Posterior vena cava (tissue), 2 donors: ENCODE measurements around the gene COBL. TPM values are rescaled to one million over a fixed set of nuclear protein-coding genes. Genes with fewer than 3 reads are reported as not detected.

ENCODE experiments used
- DNase-seq: peaks from one replicate; pipeline ENCODE4 v3.0.0-alpha.2; 2020; ENCODE audit warnings: low spot score
- intact Hi-C, 2 donors: fragments of 100-400 bp; cut with DNase I; formaldehyde crosslinking; loops; one replicate each; pipeline versions ENCODE4 v1.14.1 to v1.14.2; 2022 to 2023
- total RNA-seq, 2 donors: library from RNA; stranded (reverse); fragmentation: NEBNext Ultra II Directional; extraction: Animal tissue kit (Norgen Biotek cat#: 25700); gene quantifications; one replicate each; pipeline ENCODE4 v1.2.1, GENCODE V29; 2021
- donor health status: DM: yes; HTN: yes; CAD: no.
- donor health status: DM: yes; HTN: yes; CAD: no.

COBL gene
- total RNA-seq, 2 donors from 2014 or later: 0.46 to 0.67 TPM

DNA sequence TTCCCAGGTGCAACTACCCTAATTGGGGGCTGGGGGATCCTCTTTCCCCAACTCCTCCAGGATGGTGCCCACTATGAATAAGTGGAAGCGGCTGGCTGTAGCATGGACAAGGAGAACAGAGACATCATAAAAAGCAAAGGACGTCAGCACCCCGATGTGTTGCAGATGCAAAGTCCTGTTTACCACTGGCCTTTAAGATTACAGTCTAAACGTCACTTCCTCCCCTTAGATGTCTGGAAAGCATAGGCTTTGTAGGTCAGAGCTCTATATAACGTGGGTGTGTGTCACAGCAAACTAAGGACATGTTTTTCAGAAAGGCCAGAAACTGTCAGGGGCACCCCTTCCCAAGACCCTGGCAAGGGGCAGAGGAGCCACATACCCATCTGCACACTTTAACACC, 7.9 kb downstream of the COBL start:
- intact Hi-C loops: no loop called here
- DNase-seq: no peak

DNA sequence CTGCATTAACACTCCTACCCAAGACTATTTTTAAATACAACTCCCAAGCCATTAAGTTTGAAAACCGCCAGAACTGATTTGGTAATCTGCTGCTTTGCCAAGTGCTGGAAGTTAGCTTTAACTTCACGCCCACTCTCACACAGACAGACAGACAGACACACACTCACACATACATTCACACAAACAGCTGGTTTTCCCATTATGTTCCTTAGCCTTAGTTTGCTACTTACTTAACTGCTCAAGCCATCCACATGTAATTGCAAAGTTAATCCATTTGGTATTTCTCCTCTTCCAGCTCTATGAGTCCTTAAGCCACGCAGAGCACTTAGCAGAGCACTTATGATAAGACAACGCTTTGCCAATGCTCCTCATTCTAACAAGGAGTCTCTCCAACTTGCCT, 8.3 kb downstream of the COBL start:
- intact Hi-C loops: no loop called here
- DNase-seq: no peak

DNA sequence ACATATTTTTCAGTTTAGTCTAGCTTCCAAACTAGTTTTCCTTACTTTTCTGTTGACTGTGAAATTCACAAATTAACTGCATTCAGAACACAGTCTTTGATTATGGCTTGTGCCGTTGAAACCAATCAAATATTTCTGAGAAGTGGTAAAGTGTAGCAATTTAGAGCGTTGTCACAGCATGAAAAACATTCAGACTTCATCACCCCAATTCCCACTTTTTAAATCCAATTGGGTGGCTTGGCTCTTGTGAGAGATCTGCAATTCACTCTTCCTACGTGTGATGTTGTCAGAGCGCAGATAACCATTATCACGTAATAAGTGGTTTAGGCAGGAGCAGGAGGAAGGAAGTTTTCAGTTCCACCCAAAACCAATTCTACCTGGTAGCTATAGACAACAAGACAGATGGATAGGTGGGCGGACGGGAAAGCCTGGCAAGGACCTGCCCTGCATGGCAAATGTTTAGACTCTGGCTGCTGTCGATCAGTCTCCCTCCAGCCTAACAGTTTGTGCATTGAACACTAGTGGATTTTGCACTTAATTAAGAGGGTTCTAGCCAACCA, 8.9 kb downstream of the COBL start:
- no peak for DNase-seq
- intact Hi-C loops: no loop called here

DNA sequence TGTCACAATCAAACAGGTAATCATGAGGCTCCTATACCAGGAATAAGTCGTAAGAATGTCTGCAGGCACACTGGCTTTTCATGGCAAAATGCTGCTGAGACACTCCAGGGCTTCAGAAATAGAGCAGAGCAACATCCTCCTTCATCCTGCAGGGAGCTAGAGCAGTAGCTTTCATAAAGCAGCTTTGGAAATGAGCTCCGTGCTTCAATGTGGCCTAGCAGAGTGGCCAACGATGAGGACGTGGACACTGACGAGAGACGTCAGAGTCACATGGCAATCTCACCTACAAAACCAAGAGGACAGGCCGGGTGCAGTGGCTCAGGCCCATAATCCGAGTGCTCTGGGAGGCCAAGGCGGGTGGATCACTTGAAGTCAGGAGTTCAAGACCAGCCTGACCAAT, 9.8 kb downstream of the COBL start:
- no peak for DNase-seq
- intact Hi-C loops: no loop called here

DNA sequence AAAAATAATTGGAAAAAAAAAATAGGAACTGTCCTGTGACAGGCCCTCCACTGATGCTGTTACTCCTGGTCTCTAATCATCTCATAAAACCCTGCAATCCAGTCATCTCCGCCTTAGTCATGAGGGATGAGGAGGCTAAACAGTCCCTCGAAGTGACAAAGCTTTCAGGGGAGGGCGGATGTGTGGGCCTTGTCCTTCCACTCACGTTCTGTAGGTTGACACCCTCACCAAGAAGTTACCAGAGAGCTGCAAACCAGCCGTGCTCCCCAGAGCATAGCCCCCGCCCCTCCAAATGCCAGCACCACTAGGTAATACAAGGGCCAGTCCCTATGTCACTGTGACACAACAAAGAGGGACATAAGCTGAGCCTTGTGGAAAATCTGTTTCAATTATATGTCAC, 11.9 kb downstream of the COBL start:
- intact Hi-C loops: no loop called here
- no peak for DNase-seq

DNA sequence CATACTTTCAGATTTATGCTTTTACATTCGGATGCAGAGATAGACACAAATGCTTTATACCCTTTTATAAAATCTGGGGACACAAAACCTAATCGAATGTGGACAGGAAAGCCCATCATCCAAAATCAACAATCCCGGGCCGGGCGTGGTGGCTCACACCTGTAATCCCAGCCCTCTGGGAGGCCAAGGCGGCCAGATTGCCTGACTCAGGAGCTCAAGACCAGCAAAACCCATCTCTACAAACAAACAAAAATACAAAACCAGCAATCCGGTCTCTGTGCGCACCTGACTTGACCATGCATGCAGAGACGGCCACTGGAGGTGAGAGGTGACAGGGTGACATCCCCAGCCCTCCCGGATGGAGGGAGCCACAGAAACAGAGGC, 13.5 kb downstream of the COBL start:
- DNase-seq: no peak
- intact Hi-C loops: no loop called here

DNA sequence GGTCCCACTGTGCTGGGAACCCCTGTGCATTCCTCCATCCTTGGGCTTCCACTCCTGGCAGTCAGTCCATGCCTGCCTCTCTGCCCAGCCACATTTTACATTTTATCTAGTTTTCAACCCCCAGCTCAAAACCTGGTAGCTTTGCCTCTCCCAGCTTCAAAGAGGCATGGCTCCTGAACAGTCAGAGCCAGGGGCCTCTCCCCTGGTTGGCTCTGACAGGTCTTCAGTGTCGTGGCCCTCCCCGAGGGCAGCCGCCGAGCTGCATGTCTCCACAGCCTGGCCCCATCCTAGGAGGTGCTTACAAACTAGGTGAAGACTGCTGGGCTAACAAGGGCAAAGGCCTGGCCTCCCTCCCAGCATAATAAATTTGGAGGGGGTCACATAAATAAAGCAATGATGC, 14.8 kb downstream of the COBL start:
- DNase-seq: no peak
- intact Hi-C loops: no loop called here

DNA sequence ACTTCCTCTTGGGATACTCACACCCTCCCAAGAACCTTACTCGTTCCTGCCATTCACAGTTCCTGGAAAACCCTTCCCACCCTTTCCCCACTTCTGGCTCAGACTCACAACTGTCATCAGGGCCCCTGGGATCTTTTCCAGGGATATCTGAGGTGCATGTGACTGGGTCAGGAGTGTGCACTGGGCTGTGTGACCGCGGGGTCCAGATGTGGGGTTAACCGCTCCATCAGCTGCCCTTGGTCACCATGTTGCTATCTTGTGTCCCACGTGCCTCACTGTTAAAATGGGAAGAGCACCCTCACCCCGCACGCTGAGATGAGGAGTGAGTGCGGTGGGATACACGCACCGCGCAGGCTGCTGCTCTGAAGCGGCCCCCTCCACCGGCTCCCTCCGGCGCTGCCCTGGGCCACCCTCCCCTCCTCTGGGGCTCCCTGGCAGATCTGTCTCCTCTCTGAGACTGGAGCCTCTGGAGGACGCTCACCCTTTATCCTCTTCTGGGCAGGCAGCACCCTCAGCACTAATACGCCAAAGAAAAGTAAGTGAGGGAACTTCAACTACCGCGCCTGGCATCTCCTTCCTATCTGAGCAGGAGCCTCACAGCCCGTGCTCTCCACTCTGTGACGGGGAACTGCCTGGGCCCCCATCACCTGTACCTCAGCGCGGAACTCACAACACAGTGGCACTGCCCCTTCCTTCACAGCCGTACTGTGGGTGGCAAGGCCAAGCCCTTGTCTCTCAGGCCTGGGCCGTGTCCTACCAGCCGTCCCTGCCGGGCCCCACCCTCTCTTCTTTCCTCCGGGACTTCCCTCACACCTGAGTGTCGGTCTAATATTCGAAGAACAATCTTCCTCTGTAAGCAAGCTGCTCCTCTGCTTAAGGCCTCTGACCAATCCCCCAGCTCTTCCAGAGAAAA, 15.6 kb downstream of the COBL start:
- intact Hi-C loops: no loop called here
- no peak for DNase-seq

DNA sequence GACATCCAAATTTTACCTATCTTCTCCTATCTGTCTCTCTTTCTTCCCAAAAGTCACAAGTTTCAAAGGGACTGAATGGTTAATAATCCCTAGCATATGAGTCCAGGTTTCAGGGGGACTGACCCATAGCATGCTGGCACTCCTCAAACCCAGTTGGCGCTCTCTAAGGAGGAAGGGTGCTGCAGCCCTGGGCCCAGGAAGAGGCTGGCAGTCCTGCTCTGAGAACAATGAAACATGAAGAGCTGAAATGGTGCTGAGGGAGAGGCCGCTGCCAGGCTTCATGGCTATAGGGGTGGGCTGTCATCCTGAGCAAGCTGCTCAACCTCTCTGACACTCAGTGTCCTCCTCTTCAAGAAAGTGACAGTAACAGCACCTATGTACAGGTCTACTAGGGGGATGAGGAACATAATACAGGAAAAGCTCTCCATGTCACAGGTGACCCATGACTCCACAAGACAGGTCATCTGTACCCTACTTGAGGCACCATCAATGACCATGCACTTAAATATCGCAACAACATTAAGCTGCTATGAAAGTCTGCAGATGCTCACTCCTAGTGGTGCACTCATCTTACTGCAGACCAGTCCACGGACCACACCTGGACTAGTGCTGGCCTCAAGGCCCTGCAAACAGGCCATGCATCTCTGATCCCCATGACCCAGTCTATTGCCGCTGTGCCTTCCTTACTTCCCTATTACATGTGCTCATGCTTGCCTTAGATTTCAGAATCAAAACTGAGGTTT, 17.0 kb downstream of the COBL start:
- intact Hi-C loops: no loop called here
- DNase-seq: no peak

DNA sequence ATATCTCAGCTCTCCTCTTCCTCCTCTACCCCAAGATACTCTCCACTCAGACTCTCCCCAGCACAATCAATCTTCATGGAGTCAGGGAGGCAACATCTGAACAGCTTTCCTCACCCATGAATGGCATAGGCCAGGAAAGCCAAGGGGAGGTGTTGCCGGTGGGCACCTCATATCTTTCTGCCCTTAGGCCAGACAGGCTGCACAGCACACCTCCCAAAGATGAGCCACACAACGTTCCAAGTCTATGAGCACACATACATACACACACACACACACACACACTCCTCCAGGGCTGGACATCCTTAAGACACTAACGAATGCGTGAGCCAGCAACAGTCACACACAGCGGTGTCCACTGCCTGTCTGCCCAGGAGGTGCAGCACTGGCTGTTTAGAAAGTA, 17.7 kb downstream of the COBL start:
- intact Hi-C loops: no loop called here
- no peak for DNase-seq

DNA sequence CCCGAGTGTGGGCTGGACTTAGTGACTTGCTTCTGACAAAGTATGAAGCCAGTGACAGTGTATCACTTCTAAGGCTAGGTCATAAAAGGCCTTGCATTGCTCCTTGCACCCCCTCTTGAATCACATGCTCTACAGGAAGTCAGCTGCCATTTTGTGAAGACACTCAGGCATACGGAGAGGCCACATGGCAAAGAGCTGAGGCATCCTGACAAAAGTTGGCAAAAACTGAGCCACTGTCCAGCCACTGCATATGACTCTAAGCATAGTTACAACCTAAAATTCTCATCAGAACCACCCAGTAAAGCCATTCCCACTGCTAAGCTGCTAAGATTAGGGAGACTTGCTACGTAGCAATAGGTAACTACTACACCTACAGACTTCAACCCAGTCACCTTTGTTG, 18.6 kb downstream of the COBL start:
- no peak for DNase-seq
- intact Hi-C loops: no loop called here

DNA sequence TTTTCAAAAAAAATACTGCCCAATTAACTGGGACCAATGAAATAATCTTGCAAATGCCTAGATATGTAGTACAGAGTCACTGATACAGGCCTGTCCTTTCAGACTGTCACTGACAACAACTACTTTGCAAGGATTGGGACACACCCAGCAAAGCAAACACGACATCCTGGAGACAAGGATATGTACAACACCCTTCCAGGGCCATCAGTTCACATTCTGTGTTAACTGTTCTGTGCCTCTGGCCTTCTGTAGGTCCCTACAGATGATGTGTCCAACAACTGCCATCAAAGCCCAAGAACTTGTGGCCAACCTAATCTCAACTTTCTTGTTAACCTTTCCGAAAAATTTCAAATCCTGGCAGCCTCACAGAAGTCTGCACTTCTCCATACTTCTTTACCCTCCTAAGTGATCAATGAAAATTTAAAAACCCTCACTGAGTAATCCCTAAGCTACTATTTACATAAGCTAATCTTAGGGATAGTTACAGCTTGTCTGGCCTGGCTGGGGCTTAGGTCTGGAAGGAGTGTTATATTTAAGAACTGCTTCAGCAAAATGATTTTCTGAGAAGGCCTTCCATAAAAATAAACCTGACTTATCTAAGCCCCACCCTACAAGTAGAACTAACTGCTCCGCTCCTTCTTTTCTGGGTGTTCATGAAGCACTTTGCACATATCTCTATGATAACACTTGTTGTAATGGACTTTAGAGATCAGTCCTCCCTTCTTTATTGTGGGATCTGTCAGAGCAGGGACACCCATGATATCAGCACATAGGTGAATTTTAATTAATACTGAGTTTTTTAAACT, 21.0 kb downstream of the COBL start:
- no peak for DNase-seq
- intact Hi-C loops: no loop called here

DNA sequence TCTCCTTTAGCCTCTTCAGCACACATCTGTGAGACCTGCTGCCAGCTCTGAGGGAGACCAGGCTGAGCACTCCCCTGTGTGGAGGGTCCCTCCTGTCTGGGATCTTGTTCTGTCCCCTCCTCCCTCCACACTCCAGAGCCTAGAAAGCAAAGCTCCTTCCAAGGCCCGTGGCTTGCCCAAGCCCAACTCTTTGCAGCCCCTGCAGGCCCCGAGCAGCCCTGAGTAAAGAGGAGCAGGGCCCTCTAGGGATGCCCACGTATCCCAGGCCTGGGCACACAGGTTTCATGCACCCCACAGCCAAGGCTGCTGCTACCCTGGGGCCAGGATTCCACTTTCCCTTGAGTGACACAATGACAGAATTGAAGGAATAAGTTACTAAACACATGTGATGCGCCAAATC, 24.0 kb downstream of the COBL start:
- intact Hi-C loops: loop anchor here in 1 of 2 donors (5.0 kb wide), 1 partner anchor 940 kb away; no protein-coding TSS in a partner anchor

DNA sequence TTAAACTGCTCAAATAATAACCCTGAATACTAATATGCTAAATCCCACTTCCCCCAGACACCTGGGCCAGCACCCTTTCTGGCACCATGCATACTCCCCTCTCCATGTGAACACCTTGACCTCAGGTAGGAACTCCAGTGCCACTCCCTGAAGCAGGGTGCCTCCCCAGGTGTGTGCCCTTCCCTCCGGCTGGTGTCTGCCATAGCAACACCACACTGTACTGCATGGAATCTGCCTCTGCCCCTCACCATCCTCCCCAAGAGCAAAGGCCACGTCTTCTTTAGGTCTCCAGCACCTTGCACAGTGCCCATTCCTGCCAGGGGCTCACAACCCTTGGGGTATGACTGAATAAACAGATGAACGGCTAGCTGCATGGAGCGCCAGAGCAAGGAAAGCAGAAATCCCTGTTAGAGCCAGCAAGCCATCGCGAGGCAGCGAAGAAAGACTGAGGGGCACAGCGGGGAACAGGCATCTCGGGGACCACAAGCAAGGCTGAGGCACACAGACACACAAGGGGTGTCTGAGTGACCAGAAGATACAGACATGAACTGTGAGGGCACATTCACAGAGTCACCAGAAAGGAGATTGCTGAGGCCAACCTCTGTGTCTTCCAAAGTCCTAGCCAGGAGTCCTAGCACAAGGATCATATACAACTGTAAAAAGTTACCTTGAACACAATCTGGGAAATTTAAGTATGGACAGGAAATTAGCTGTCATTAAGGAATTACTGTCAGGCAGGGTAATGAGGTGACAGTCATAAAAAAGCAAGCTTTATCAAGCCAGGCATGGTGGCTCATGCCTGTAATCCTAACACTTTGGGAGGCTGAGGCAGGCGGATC, 25.7 kb downstream of the COBL start:
- DNase-seq: no peak
- intact Hi-C loops: loop anchor here in 1 of 2 donors (5.0 kb wide), 1 partner anchor 939 kb away; no protein-coding TSS in a partner anchor

More for the DNA sequence above, 24.0 kb downstream of the COBL start:
- no peak for DNase-seq

DNA sequence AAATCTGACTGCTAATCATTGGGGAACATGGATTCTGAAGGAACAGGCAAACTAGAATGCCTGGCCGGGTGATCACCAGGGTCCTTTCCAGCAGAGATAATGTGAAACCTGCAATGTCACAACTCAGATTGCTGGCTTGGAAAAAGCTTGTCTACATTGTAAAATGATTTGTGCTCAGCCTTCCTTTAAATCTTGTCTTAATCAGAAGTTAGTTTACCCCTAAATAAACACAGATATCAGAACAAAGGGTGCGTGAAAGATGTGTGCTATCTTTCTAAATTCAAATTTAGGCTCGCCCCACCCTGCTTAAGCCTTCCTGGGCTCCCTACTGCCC, 26.3 kb downstream of the COBL start:
- intact Hi-C loops: loop anchor here in 1 of 2 donors (5.0 kb wide), 1 partner anchor 938 kb away; no protein-coding TSS in a partner anchor
- DNase-seq: no peak

DNA sequence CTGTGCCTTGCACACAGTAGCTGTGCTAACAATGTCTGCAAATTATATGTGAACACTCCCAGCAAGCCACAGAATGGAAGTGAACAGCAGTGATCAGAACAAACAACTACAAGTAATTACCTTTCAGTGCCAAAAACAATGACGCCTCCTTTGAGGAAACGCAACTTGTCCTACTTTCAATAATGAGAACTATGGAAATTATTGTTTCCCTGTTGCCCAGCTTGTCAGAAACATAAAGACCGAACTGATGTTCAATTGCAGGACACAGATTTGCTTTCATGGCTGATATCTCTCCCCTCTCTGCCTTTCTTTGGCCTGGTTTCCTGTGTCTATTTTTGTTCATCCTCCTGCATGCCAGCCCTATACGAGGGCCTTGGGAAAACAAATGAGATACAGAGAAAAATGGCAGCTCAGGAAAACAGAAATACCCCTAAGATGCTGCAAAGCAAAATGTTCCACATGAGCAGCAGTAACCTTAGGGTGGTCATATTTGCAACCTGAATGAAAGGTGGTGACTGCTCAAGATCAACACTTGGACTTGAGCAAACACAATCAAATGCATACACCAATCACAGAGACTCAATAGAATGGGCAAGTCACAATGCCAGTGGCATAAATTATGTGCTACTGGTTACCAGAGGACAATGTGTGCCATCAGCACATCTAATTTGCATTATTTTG, 26.8 kb downstream of the COBL start:
- intact Hi-C loops: loop anchor here in 1 of 2 donors (5.0 kb wide), 1 partner anchor 937 kb away; no protein-coding TSS in a partner anchor

DNA sequence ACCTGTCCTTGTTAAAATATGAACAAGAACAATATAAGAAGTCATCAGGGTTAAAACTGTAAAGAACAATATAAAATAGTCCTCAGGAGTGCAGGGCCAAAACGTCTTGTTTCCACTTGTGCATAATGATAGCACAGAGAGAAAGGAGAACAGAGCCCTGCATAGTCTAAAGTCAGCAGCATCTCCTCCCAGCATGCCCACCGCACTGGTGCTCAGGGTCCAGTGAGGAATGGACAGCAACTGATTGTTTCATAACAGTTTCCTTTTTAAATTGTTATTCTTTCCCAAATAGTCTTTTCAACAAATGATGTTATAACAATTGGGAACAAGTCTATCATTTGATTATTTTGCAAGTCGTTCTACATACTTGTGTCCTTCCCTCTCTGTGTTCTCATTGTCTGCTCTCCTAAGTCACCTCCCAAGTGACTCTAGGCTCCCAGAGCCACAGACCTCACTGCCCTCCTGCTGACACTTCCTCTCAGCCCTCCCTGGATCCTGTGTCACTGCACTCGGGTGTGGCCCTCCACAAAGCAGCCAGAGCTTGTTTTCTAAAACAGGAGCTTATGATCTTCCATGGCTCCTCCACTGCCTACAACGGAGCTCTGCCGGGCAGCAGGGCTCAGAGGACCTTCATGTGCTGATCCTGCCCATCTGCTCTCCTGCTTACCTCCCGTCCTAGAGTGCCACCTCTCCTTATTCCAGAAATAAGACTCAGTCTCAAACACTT, 27.6 kb downstream of the COBL start:
- no peak for DNase-seq
- intact Hi-C loops: no loop called here

More for the DNA sequence above, 26.8 kb downstream of the COBL start:
- no peak for DNase-seq
